A673 (cell line): Measurements from ENCODE around the gene RGS7.

Experiments used
- EZH2 ChIP-seq: fragments of 200-600 bp; sonication (generic); IDR thresholded peaks from 2 replicates; pipeline ENCODE4 v1.6.1; 2017; ENCODE audit warnings: borderline replicate concordance, low read depth, mild to moderate bottlenecking, mixed read lengths, antibody characterized with exemption, low read length; ENCODE audit not compliant: poor library complexity, severe bottlenecking
- TF ChIP-seq, protein P1 (sequence below): fragments of 300-800, 200-600 bp; sonication (generic); conservative IDR thresholded peaks from 2 replicates; pipeline ENCODE4 v1.5.1; 2017; ENCODE audit warnings: low read depth, mild to moderate bottlenecking, antibody characterized with exemption, low read length, moderate library complexity, mixed read lengths

- TF ChIP-seq, protein P1, sequence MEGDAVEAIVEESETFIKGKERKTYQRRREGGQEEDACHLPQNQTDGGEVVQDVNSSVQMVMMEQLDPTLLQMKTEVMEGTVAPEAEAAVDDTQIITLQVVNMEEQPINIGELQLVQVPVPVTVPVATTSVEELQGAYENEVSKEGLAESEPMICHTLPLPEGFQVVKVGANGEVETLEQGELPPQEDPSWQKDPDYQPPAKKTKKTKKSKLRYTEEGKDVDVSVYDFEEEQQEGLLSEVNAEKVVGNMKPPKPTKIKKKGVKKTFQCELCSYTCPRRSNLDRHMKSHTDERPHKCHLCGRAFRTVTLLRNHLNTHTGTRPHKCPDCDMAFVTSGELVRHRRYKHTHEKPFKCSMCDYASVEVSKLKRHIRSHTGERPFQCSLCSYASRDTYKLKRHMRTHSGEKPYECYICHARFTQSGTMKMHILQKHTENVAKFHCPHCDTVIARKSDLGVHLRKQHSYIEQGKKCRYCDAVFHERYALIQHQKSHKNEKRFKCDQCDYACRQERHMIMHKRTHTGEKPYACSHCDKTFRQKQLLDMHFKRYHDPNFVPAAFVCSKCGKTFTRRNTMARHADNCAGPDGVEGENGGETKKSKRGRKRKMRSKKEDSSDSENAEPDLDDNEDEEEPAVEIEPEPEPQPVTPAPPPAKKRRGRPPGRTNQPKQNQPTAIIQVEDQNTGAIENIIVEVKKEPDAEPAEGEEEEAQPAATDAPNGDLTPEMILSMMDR = no peak
- no peak for TF ChIP-seq EZH2
Measured at GRCh38 chr1:241045659-241046058, 311.3 kb downstream of the RGS7 start.
